ENCODE measurements around the gene ZNRF3. TPM values are rescaled to one million over a fixed set of nuclear protein-coding genes. Genes with fewer than 3 reads are reported as not detected.
A peak's percentile ranks its signal among the peaks of the same experiment; 100 is the strongest.

Gene ZNRF3
- total and polyA plus RNA-seq, 2 experiments from 2014 or later = 11.1 to 32.2 TPM

DNA sequence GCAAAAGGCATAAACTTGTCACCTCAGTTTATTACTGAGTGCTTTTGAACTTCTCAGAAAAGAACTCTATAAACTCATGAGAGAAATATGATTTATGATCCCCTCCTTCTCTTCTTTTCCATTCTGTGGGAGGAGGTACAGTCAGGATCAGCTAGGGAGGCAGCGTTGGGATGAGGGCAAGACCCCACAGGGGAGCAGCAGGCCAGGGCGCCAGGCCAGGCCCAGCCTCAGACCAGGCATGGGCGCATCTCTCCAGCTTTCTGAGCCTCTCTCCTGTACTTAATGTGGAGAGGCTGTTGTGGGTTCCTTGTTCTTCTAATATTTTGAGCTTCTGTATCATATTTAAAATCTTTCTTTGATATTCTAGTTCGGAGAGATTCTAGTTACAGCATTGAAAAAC is 106.5 kb downstream of the ZNRF3 start:
- Histone ChIP-seq H3K4me3 (peak overlapping the region; percentile 16; the same call in 1 of the 2 replicates), H3K36me3 (ENCODE audit: insufficient read depth) (peaks cover 3% of the 10 kb centered on the region; the same call in 1 of the 2 replicates), H3F3A (replicated peaks; ENCODE audit: low read depth) (peaks cover 22% of the 10 kb centered on the region), H3K27me3 (ENCODE audit: insufficient read depth) (no peaks in the 10 kb centered on the region), H3K79me2 (replicated peaks; ENCODE audit: insufficient read depth) (peaks cover 48% of the 10 kb centered on the region), H2AFZ (no peak overlapping the region), H3K4me1 (ENCODE audit: insufficient read depth) (peaks cover 53% of the 10 kb centered on the region), H3K4me2 (peak overlapping the region; percentile 62), H3K27ac (ENCODE audit: low read depth) (peak overlapping the region; percentile 98), H4K20me1 (replicated peaks; ENCODE audit: insufficient read depth) (no peaks in the 10 kb centered on the region), H3K9me2 (ENCODE audit: insufficient read depth) (no peaks in the 10 kb centered on the region)
- Mint-ChIP-seq H3K4me1 (peaks cover 70% of the 10 kb centered on the region), H3K9me3 (peaks cover 10% of the 10 kb centered on the region; the same call in 2 of the 3 replicates), H3K27me3 (ENCODE audit: insufficient read depth, low read depth, poor library complexity) (peaks cover 5% of the 10 kb centered on the region), H3K27ac (peak overlapping the region; percentile 98), H3K4me3 (0 out of 3 replicates have a peak overlapping the region, but pooled peaks have one; percentile 13), H3K36me3 (ENCODE audit: low read depth) (peaks cover 80% of the 10 kb centered on the region)
- ATAC-seq = peak; percentile 45
- TF ChIP-seq, protein P1, sequence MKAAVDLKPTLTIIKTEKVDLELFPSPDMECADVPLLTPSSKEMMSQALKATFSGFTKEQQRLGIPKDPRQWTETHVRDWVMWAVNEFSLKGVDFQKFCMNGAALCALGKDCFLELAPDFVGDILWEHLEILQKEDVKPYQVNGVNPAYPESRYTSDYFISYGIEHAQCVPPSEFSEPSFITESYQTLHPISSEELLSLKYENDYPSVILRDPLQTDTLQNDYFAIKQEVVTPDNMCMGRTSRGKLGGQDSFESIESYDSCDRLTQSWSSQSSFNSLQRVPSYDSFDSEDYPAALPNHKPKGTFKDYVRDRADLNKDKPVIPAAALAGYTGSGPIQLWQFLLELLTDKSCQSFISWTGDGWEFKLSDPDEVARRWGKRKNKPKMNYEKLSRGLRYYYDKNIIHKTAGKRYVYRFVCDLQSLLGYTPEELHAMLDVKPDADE (IDR thresholded peaks at IDR 0.05) = no peak
- TF ChIP-seq JUNB (IDR thresholded peaks at IDR 0.05; ENCODE audit: unreplicated experiment) (no peak), STAT1 (IDR thresholded peaks at IDR 0.05; ENCODE audit: unreplicated experiment) (no peak), ZNF331 (CRISPR knock-in tag; IDR thresholded peaks at IDR 0.05; ENCODE audit: low read depth) (no peak), EZH2 (IDR thresholded peaks at IDR 0.05; ENCODE audit: low read depth, unreplicated experiment) (no peak), EZH2phosphoT487 (IDR thresholded peaks at IDR 0.05; ENCODE audit: unreplicated experiment) (no peak), ZNF114 (CRISPR knock-in tag; IDR thresholded peaks at IDR 0.05) (no peak)
- TF ChIP-seq, protein P2, sequence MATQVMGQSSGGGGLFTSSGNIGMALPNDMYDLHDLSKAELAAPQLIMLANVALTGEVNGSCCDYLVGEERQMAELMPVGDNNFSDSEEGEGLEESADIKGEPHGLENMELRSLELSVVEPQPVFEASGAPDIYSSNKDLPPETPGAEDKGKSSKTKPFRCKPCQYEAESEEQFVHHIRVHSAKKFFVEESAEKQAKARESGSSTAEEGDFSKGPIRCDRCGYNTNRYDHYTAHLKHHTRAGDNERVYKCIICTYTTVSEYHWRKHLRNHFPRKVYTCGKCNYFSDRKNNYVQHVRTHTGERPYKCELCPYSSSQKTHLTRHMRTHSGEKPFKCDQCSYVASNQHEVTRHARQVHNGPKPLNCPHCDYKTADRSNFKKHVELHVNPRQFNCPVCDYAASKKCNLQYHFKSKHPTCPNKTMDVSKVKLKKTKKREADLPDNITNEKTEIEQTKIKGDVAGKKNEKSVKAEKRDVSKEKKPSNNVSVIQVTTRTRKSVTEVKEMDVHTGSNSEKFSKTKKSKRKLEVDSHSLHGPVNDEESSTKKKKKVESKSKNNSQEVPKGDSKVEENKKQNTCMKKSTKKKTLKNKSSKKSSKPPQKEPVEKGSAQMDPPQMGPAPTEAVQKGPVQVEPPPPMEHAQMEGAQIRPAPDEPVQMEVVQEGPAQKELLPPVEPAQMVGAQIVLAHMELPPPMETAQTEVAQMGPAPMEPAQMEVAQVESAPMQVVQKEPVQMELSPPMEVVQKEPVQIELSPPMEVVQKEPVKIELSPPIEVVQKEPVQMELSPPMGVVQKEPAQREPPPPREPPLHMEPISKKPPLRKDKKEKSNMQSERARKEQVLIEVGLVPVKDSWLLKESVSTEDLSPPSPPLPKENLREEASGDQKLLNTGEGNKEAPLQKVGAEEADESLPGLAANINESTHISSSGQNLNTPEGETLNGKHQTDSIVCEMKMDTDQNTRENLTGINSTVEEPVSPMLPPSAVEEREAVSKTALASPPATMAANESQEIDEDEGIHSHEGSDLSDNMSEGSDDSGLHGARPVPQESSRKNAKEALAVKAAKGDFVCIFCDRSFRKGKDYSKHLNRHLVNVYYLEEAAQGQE (IDR thresholded peaks at IDR 0.05; ENCODE audit: unreplicated experiment) = no peak
- TF ChIP-seq, protein P3, sequence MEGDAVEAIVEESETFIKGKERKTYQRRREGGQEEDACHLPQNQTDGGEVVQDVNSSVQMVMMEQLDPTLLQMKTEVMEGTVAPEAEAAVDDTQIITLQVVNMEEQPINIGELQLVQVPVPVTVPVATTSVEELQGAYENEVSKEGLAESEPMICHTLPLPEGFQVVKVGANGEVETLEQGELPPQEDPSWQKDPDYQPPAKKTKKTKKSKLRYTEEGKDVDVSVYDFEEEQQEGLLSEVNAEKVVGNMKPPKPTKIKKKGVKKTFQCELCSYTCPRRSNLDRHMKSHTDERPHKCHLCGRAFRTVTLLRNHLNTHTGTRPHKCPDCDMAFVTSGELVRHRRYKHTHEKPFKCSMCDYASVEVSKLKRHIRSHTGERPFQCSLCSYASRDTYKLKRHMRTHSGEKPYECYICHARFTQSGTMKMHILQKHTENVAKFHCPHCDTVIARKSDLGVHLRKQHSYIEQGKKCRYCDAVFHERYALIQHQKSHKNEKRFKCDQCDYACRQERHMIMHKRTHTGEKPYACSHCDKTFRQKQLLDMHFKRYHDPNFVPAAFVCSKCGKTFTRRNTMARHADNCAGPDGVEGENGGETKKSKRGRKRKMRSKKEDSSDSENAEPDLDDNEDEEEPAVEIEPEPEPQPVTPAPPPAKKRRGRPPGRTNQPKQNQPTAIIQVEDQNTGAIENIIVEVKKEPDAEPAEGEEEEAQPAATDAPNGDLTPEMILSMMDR (conservative IDR thresholded peaks at IDR 0.05; ENCODE audit: low read depth in 2 of 2) = no peak
- TF ChIP-seq, protein P4, sequence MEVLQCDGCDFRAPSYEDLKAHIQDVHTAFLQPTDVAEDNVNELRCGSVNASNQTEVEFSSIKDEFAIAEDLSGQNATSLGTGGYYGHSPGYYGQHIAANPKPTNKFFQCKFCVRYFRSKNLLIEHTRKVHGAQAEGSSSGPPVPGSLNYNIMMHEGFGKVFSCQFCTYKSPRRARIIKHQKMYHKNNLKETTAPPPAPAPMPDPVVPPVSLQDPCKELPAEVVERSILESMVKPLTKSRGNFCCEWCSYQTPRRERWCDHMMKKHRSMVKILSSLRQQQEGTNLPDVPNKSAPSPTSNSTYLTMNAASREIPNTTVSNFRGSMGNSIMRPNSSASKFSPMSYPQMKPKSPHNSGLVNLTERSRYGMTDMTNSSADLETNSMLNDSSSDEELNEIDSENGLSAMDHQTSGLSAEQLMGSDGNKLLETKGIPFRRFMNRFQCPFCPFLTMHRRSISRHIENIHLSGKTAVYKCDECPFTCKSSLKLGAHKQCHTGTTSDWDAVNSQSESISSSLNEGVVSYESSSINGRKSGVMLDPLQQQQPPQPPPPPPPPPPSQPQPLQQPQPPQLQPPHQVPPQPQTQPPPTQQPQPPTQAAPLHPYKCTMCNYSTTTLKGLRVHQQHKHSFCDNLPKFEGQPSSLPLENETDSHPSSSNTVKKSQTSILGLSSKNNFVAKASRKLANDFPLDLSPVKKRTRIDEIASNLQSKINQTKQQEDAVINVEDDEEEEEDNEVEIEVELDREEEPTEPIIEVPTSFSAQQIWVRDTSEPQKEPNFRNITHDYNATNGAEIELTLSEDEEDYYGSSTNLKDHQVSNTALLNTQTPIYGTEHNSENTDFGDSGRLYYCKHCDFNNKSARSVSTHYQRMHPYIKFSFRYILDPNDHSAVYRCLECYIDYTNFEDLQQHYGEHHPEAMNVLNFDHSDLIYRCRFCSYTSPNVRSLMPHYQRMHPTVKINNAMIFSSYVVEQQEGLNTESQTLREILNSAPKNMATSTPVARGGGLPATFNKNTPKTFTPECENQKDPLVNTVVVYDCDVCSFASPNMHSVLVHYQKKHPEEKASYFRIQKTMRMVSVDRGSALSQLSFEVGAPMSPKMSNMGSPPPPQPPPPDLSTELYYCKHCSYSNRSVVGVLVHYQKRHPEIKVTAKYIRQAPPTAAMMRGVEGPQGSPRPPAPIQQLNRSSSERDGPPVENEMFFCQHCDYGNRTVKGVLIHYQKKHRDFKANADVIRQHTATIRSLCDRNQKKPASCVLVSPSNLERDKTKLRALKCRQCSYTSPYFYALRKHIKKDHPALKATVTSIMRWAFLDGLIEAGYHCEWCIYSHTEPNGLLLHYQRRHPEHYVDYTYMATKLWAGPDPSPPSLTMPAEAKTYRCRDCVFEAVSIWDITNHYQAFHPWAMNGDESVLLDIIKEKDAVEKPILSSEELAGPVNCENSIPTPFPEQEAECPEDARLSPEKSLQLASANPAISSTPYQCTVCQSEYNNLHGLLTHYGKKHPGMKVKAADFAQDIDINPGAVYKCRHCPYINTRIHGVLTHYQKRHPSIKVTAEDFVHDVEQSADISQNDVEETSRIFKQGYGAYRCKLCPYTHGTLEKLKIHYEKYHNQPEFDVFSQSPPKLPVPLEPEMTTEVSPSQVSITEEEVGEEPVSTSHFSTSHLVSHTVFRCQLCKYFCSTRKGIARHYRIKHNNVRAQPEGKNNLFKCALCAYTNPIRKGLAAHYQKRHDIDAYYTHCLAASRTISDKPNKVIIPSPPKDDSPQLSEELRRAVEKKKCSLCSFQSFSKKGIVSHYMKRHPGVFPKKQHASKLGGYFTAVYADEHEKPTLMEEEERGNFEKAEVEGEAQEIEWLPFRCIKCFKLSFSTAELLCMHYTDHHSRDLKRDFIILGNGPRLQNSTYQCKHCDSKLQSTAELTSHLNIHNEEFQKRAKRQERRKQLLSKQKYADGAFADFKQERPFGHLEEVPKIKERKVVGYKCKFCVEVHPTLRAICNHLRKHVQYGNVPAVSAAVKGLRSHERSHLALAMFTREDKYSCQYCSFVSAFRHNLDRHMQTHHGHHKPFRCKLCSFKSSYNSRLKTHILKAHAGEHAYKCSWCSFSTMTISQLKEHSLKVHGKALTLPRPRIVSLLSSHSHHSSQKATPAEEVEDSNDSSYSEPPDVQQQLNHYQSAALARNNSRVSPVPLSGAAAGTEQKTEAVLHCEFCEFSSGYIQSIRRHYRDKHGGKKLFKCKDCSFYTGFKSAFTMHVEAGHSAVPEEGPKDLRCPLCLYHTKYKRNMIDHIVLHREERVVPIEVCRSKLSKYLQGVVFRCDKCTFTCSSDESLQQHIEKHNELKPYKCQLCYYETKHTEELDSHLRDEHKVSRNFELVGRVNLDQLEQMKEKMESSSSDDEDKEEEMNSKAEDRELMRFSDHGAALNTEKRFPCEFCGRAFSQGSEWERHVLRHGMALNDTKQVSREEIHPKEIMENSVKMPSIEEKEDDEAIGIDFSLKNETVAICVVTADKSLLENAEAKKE (CRISPR knock-in tag; IDR thresholded peaks at IDR 0.05) = no peak
- DNase-seq (ENCODE audit: low spot score) = no peak
